Measurements from ENCODE around the gene PDGFA.

PDGFA gene

DNA sequence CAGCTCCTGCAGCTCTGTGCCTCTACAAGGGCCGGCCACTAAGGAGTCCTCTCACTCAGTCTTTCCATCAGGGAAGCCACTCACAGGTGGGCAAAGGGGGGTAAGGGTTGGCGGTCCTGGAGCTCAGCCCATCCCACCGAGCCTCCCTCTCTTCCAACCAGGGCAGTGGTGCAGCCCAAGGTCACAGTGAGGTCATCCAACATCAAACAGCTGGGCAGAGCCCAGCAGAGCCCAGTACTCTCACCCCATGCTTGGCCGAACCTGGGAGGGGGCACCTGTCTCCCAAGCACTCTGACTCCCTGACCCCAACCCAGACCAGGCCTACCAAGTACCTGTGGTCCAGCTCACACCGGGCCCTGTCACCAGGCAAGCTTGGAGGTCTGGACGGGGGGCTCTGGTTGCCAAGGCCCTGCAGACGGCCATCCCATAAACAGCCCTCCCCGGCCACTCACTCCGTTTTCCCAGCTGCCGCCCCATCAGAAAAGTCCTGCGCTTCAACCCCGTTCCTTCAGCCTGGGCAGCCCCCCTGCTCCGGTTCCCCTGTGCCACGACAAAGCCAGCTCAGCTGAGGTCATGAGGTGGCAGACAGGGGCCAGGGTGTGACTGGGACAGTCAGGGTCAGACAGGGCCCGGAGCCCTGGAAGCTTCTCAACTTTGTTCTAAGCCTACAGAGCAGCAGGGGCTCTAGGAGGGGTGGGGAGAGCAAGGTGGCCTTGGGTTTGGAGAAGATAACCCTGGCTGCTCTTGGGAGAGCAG lies 27.5 kb downstream of the PDGFA start:
- DNase-seq (ENCODE audit: low read depth in 2 of 2, low spot score in 1 of 2) = no peak

GRCh38 chr7:491292-491957 lies 28.2 kb downstream of the PDGFA start:
- DNase-seq (ENCODE audit: low read depth in 2 of 2, low spot score in 1 of 2) = no peak

DNA sequence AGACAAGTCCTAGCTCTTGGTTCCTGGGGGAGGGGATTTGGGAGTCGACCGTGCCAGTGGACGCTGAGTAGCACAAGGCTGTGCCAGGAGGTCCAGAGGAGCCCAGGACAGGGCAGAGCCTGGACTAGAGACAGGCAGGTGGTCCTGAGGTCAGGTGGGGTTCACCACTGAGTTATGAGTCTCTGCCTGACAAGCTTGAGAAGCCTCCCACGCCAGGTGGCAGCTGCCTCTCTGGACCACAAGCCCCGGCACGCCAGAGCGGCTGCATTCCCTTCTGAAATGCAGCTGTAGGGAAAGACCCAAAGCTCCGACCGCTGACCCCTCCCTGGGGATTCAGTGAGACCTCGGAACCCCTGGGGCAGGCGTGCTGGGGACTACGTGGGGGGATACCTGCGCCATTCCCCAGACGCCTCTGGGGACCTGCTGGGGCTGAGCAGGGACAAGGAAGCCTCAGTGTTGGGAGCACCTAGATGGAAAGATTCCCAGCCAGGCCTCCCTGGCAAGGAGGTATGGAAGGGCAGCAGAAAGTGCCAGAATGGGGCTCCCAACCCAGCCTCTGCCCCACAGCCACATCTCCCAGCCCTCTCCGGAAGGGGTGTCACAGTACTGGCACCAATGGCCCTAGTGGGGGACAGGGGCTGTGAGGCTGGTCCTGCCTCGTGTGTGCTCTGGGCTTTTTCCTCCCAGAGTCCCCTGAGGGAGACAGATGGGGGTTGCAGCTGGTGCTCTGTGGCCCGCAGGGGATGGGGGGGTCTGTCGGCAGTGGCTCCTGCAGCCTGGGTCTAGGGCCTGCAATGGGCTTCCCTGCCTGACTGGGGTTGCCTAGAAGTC lies 29.0 kb downstream of the PDGFA start:
- DNase-seq (ENCODE audit: low read depth in 2 of 2, low spot score in 1 of 2) = no peak

- no peak for DNase-seq (ENCODE audit: low read depth in 2 of 2, low spot score in 1 of 2)
Measured at GRCh38 chr7:489876-490275, 29.8 kb downstream of the PDGFA start.

GRCh38 chr7:486216-486743 lies 33.4 kb downstream of the PDGFA start:
- DNase-seq (ENCODE audit: low read depth in 2 of 2, low spot score in 1 of 2) = no peak

DNA sequence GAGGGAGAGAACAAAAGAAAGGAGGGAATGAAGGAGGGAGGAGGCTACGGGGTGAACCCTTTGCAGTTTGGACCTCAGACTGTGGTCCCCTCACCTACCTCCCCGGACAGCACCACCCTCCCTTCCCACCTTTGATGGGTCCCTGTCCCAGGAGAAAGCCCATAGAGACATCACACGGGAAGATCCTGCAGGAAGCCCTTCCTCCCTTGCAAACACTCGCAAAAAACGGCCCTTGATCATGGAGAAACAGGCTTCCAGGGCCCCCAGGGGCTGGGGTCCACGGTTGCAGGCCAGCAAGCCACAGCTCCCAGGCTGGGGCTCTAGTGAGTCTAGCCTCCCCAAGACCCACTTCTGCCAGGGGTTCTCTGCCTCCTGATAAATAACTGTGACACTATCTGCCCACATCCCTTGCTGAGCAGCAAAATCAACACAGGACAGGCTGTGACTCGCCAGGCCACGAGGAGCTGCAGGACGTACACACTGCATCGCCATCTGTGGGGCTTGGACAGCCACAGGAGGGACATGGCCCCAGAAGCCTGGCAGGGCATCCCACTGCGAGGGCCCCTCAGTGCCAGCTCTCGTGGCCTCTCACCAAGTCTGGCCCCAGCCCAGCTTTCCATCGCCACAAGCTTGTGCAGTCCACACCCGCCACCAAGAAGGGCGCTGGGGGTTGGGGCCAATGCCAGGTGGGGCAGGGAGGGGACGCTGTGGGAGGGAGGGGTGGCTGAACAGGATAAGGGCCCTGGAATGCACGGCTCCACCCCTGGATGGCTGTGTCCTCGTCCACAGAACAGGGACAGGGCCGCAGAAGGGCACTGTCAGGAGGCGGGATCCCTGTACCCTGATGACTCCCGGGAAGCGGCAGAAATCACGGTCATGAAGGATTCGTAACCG lies 34.2 kb downstream of the PDGFA start:
- DNase-seq (ENCODE audit: low read depth in 2 of 2, low spot score in 1 of 2) = no peak

DNA sequence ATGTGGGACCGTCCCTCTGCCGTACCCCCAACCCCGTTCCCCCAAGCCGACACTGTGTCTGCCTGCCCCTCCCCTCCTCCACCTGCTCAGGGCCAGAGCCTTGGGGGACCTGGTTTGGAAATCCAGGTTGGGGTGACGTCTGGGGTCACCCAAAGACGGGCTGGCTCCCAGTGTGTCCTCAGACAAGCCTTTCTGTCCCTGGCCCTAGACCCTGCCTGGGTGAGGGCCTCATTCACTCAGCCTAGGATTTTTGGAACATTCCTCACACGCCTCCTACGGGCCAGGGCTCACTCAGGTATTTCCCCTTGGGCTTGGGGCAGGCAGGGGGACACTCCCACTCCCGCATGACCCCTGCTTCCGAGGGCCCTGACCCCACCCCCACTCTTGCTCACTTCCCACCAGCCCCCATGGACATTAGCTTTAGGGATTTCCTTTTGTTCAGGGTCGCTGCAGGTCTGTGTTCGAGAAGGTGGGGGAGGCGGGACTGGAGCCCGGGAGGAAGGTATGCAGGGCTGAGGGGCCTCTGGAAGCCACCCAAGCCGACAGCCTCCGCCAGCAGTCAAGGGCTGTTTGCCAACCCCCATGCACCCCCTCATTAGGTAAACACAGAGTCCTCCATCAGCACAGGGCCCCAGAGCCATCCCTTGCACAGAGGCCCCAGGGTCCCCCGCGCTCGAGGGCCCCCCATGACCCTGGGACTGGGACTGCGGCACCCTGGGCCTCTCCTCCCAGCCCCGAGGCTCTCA lies 35.1 kb downstream of the PDGFA start:
- no peak for DNase-seq (ENCODE audit: low read depth in 2 of 2, low spot score in 1 of 2)

GRCh38 chr7:483656-484355 lies 35.8 kb downstream of the PDGFA start:
- DNase-seq (ENCODE audit: low read depth in 2 of 2, low spot score in 1 of 2) = no peak

GRCh38 chr7:482521-483083 lies 37.0 kb downstream of the PDGFA start:
- DNase-seq (ENCODE audit: low read depth in 2 of 2, low spot score in 1 of 2) = no peak

GRCh38 chr7:481219-481930 lies 38.3 kb downstream of the PDGFA start:
- no peak for DNase-seq (ENCODE audit: low read depth in 2 of 2, low spot score in 1 of 2)

- DNase-seq (ENCODE audit: low read depth in 2 of 2, low spot score in 1 of 2) = no peak
Measured at GRCh38 chr7:480531-481218, 39.0 kb downstream of the PDGFA start.

- no peak for DNase-seq (ENCODE audit: low read depth in 2 of 2, low spot score in 1 of 2)
Measured at GRCh38 chr7:479948-480499, 39.6 kb downstream of the PDGFA start.

DNA sequence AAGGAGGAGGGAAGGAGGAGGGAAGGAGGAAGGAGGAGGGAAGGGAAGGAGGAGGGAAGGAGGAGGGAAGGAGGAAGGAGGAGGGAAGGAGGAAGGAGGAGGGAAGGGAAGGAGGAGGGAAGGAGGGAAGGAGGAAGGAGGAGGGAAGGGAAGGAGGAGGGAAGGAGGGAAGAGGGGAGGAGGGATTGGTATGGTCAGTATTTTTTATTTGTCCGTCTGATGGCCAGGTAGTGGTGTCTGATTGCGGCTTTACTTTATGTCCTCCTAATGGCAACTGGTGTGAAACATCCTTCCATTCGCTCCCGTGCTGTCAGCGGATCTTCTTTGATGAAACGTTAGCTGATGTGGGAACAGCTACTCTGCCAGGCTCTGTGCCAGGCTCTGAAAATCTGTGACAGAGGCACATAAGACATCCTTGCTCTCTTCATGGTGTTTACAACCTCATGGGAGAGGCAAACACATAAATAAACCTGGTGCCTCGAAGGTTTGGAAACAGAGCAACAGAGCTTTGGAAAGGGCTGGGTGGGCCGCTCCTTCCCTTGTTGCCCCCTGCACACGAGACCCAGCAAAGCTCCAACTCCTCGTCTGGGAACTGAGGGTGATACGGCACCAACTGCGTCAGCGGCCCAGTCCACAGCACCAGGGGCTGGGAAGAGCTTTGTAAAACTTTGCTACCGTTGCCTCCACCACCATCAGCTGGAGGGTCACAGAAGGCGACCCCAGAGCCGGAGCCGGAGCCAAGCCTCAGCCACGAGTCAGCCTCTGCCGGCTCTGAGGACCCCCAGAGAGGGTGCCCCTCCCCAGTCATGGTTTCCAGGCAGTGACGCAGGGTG lies 40.3 kb downstream of the PDGFA start:
- DNase-seq (ENCODE audit: low read depth in 2 of 2, low spot score in 1 of 2) = no peak

DNA sequence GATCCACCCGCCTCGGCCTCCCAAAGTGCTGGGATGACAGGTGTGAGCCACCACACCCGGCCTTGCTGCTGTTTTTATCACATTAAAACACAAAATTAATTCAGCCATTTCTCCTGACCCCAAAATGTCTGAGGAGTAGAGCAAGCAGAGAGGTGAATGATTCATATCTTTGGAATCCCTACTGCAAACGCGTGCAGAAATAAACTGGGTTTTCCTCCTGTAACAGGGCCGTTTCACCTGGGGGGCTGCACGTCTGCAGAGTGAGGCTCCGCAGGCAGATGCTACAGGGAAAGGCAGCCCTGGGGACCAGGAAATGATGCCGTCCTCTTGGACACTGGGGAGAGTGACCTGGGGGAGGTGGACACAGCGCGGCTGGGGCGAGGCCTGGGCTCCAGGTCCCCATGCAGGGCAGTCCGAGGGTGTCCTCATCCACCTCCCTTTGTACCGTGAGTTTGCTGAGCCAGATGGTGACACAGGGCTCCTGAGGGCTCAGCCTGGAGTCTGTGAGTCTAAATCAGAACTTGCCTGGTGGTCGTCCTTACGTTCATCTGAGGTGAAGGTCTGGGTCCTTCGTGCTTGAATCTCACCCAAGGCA lies 41.9 kb downstream of the PDGFA start:
- no peak for DNase-seq (ENCODE audit: low read depth in 2 of 2, low spot score in 1 of 2)

GRCh38 chr7:476736-477360 lies 42.8 kb downstream of the PDGFA start:
- no peak for DNase-seq (ENCODE audit: low read depth in 2 of 2, low spot score in 1 of 2)

DNA sequence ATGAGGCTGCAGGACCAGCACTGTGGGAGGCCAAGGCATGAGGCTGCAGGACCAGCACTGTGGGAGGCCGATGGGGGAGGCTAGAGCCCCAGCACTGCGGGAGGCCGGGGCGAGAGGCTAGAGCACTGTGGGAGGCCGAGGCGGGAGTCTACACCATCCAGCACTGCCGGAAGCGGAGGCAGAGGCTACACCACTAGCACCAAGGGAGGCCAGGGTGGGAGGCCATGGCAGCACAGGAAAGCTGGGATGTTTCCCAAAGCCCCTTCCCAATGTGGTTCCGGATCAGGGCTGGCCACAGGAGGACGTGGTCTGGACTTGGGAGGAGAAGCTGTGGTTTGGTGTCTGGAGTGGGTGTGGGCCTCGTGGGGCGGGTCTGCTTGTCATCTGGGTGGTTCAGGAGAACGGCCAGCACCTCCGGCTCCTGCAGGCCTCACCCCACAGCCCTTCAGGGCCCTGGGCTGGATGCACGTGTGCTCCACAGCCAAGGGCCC lies 43.6 kb downstream of the PDGFA start:
- DNase-seq (ENCODE audit: low read depth in 2 of 2, low spot score in 1 of 2) = no peak

Measured in stimulated activated CD8-positive, alpha-beta memory T cell treated with anti-CD3 and anti-CD28 coated beads, Interleukin-4, amount 100 ng/mL, for 1 hour (primary cell).